Measurements from ENCODE around the gene HBG1. TPM values are rescaled to one million over a fixed set of nuclear protein-coding genes. Genes with fewer than 3 reads are reported as not detected.

Gene HBG1
- total RNA-seq, 1 experiment from 2014 or later: not detected

DNA sequence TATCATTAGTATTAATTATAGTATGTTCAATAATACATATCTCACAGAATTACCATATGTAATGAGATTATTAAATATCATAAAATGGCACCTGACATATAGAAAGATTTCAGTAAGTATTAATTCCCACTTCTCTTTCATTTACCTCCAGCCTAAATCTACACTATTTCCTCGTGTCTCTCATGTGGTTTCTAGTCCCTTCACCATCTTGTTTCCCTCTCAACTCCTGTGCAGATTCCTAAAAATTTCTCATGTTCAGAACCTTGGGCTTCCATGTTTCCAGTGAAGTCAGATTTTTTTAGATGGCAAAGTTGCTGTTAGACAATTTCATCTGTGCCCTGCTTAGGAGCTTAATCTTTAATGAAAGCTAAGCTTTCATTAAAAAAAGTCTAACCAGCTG lies 34.2 kb upstream of the HBG1 start:
- H4K5ac ChIP-seq (ENCODE audit: insufficient read length, low read depth, low read length): no peak overlapping the region
- WGBS (ENCODE audit: extremely low coverage, insufficient read length, low lambda C conversion rate): no CpG with 5 or more reads among the region's 1 CpG
- no peak overlapping the region for H3K23ac ChIP-seq (ENCODE audit: insufficient read length, low read depth, low read length)
- no peaks in the 10 kb centered on the region for H3K9me3 ChIP-seq (ENCODE audit: control insufficient read depth, low read depth, low read length)
- no peaks in the 10 kb centered on the region for H3K79me1 ChIP-seq (ENCODE audit: insufficient read depth, low read depth, low read length, poor library complexity, severe bottlenecking)
- no peak overlapping the region for H3K4me2 ChIP-seq (ENCODE audit: insufficient read depth, insufficient read length, low read length)
- H4K20me1 ChIP-seq (ENCODE audit: control insufficient read depth, insufficient read depth, insufficient read length): no peaks in the 10 kb centered on the region
- H3K4me3 Mint-ChIP-seq: no peak overlapping the region
- no peak overlapping the region for H2BK5ac ChIP-seq (ENCODE audit: insufficient read length, low read length)
- H4K91ac ChIP-seq (ENCODE audit: insufficient read length, low read depth, low read length): no peak overlapping the region
- no peak overlapping the region for H2BK12ac ChIP-seq (ENCODE audit: insufficient read length, low read depth, low read length)
- H2AFZ ChIP-seq (ENCODE audit: low read length): no peak overlapping the region
- peaks cover 4 to 7% of the 10 kb centered on the region in 2 experiments for H3K4me1 Mint-ChIP-seq
- no peak overlapping the region for H3K27ac Mint-ChIP-seq
- no peaks in the 10 kb centered on the region; the same call in 1 of the 2 replicates for H3K27me3 Mint-ChIP-seq (ENCODE audit: low read depth)
- no peak overlapping the region for H3K14ac ChIP-seq (ENCODE audit: insufficient read depth, low read length)
- no peak overlapping the region for H2BK20ac ChIP-seq (ENCODE audit: low read depth, low read length, poor library complexity, severe bottlenecking)
- H3K27me3 ChIP-seq (ENCODE audit: insufficient read depth, low read length): no peaks in the 10 kb centered on the region
- H3K36me3 Mint-ChIP-seq (ENCODE audit: insufficient read depth in 1 of 3, low read depth in 3 of 3): no peaks in the 10 kb centered on the region; a peak in 1 of 7 replicates
- no peak overlapping the region for H3K9ac ChIP-seq (ENCODE audit: extremely low read depth, insufficient read length, low read length)
- no peaks in the 10 kb centered on the region for H3K9me3 Mint-ChIP-seq
- no peak overlapping the region for H3K4ac ChIP-seq (ENCODE audit: low read depth, low read length)
- H3K18ac ChIP-seq (ENCODE audit: insufficient read length, low read depth, low read length): no peak overlapping the region
- no peaks in the 10 kb centered on the region for H3K23me2 ChIP-seq (ENCODE audit: insufficient read length, low read depth, low read length, poor library complexity, severe bottlenecking)
- no peak overlapping the region for H3K56ac ChIP-seq (ENCODE audit: insufficient read length, low read depth, low read length)
- H2AK5ac ChIP-seq (ENCODE audit: insufficient read length, low read length): no peak overlapping the region
- no peak for TF ChIP-seq CTCF (conservative IDR thresholded peaks at IDR 0.05)
- DNase-seq: no peak
- no peaks in the 10 kb centered on the region for H3K4me1 ChIP-seq (ENCODE audit: insufficient read depth, low read length)
- H4K8ac ChIP-seq (replicated peaks; ENCODE audit: insufficient read length, low read depth, low read length): no peak overlapping the region
- no peak overlapping the region for H3T11ph ChIP-seq (ENCODE audit: low read length)
- H2BK15ac ChIP-seq (ENCODE audit: low read depth, low read length): no peak overlapping the region
- no peak overlapping the region for H2BK120ac ChIP-seq (ENCODE audit: low read depth, low read length, poor library complexity, severe bottlenecking)
- H3K79me2 ChIP-seq (ENCODE audit: insufficient read depth, low read length): no peaks in the 10 kb centered on the region
- no peak overlapping the region for H3K27ac ChIP-seq (ENCODE audit: insufficient read length, low read depth, low read length)
